ENCODE measurements around the gene DOCK2. TPM values are rescaled to one million over a fixed set of nuclear protein-coding genes. Genes with fewer than 3 reads are reported as not detected.
"Not testable (repeated sequence)": the region's sequence is repeated elsewhere in the genome, so short reads cannot be mapped to it uniquely, and the experiment has no call there.

Gene DOCK2
- total and polyA plus RNA-seq, 2 donors (not counting 1 experiment from before 2014, with no cell fraction given) = 112 to 330 TPM

DNA sequence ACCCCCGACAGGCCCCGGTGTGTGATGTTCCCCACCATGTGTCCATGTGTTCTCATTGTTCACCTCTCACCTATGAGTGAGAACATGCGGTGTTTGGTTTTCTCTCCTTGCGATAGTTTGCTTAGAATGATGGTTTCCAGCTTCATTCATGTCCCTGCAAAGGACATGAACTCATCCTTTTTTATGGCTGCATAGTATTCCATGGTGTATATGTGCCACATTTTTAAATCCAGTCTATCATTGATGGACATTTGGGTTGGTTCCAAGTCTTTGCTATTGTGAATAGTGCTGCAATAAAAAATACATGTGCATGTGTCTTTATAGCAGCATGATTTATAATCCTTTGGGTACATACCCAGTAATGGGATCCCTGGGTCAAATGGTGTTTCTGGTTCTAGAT is 88.6 kb downstream of the DOCK2 start:
- H3K27me3 Mint-ChIP-seq; H3K4me1 Mint-ChIP-seq; H3K27ac Mint-ChIP-seq; H3K9me3 Mint-ChIP-seq (ENCODE audit: insufficient read depth); H3K4me3 ChIP-seq (ENCODE audit: control extremely low read depth in 1 of 5, extremely low read depth in 1 of 5, insufficient read depth in 1 of 5, low read depth in 2 of 5, low read length in 4 of 5); H2AFZ ChIP-seq (ENCODE audit: insufficient read depth, low read depth, low read length, poor library complexity, severe bottlenecking); H3K27ac ChIP-seq (ENCODE audit: low read length in 2 of 2); H3K4me3 Mint-ChIP-seq; H3K4me2 ChIP-seq (replicated peaks; ENCODE audit: low read depth, low read length, poor library complexity, severe bottlenecking); H3K9ac ChIP-seq (ENCODE audit: low read length); CTCF ChIA-PET; H3K9me3 ChIP-seq (ENCODE audit: control extremely low read depth in 1 of 3, control insufficient read depth in 2 of 3, insufficient read depth in 1 of 3, low read length in 2 of 3); DNase-seq; POLR2A ChIA-PET; H3K27me3 ChIP-seq (replicated peaks in 1 of 4; ENCODE audit: control extremely low read depth in 1 of 4, control insufficient read depth in 3 of 4, insufficient read depth in 4 of 4, low read length in 3 of 4); intact Hi-C loops (cut with micrococcal nuclease); H3K4me1 ChIP-seq (ENCODE audit: control insufficient read depth in 2 of 2, insufficient read depth in 2 of 2, low read length in 2 of 2); ATAC-seq (ENCODE audit: low read depth): not testable (repeated sequence)
- peaks cover 44 to 88% of the 10 kb centered on the region in 2 experiments for H3K36me3 ChIP-seq (replicated peaks in 1 of 2; ENCODE audit: control extremely low read depth in 1 of 2, control insufficient read depth in 1 of 2, extremely low read depth in 1 of 2, insufficient read depth in 2 of 2, low read length in 1 of 2)
- whole genome bisulfite sequencing (ENCODE audit: insufficient coverage) = no CpG with 5 or more reads among the region's 4 CpGs
- peaks cover 16% of the 10 kb centered on the region for H4K20me1 ChIP-seq (ENCODE audit: control insufficient read depth, insufficient read depth, low read length, poor library complexity, severe bottlenecking)
- peaks cover 27% of the 10 kb centered on the region for H3K79me2 ChIP-seq (ENCODE audit: control insufficient read depth, insufficient read depth, low read length)

GRCh38 chr5:169728418-169728817 is 91.3 kb downstream of the DOCK2 start:
- TF ChIP-seq, protein P1, sequence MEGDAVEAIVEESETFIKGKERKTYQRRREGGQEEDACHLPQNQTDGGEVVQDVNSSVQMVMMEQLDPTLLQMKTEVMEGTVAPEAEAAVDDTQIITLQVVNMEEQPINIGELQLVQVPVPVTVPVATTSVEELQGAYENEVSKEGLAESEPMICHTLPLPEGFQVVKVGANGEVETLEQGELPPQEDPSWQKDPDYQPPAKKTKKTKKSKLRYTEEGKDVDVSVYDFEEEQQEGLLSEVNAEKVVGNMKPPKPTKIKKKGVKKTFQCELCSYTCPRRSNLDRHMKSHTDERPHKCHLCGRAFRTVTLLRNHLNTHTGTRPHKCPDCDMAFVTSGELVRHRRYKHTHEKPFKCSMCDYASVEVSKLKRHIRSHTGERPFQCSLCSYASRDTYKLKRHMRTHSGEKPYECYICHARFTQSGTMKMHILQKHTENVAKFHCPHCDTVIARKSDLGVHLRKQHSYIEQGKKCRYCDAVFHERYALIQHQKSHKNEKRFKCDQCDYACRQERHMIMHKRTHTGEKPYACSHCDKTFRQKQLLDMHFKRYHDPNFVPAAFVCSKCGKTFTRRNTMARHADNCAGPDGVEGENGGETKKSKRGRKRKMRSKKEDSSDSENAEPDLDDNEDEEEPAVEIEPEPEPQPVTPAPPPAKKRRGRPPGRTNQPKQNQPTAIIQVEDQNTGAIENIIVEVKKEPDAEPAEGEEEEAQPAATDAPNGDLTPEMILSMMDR (IDR thresholded peaks at IDR 0.05) = no peak
- no peak for TF ChIP-seq EZH2 (IDR thresholded peaks at IDR 0.05; ENCODE audit: borderline replicate concordance, insufficient read depth, low read depth, low read length, poor library complexity, severe bottlenecking)
- H3K27ac Mint-ChIP-seq = no peak overlapping the region
- H3K9ac ChIP-seq (ENCODE audit: low read length) = no peak overlapping the region
- ChIA-PET CTCF (no interaction called here), POLR2A (no interaction called here)
- no peak overlapping the region for H2AFZ ChIP-seq (ENCODE audit: insufficient read depth, low read depth, low read length, poor library complexity, severe bottlenecking)
- no peaks in the 10 kb centered on the region for H3K27me3 ChIP-seq (replicated peaks in 1 of 4; ENCODE audit: control extremely low read depth in 1 of 4, control insufficient read depth in 3 of 4, insufficient read depth in 4 of 4, low read length in 3 of 4)
- H3K4me3 Mint-ChIP-seq = no peak overlapping the region
- DNase-seq = no peak
- no peaks in the 10 kb centered on the region for H3K9me3 Mint-ChIP-seq (ENCODE audit: insufficient read depth)
- no peak for ATAC-seq (ENCODE audit: low read depth)
- intact Hi-C loops (cut with micrococcal nuclease) = no loop called here
- H3K27me3 Mint-ChIP-seq = no peaks in the 10 kb centered on the region
- H3K4me2 ChIP-seq (replicated peaks; ENCODE audit: low read depth, low read length, poor library complexity, severe bottlenecking) = no peak overlapping the region
- no peak overlapping the region for H3K27ac ChIP-seq (ENCODE audit: low read length in 2 of 2)
- H3K4me1 Mint-ChIP-seq = peaks cover 6% of the 10 kb centered on the region
- H3K4me1 ChIP-seq (ENCODE audit: control insufficient read depth in 2 of 2, insufficient read depth in 2 of 2, low read length in 2 of 2) = no peaks in the 10 kb centered on the region
- no peaks in the 10 kb centered on the region for H3K9me3 ChIP-seq (ENCODE audit: control extremely low read depth in 1 of 3, control insufficient read depth in 2 of 3, insufficient read depth in 1 of 3, low read length in 2 of 3)
- peaks cover 28 to 82% of the 10 kb centered on the region in 2 experiments for H3K36me3 ChIP-seq (replicated peaks in 1 of 2; ENCODE audit: control extremely low read depth in 1 of 2, control insufficient read depth in 1 of 2, extremely low read depth in 1 of 2, insufficient read depth in 2 of 2, low read length in 1 of 2)
- H3K4me3 ChIP-seq (ENCODE audit: control extremely low read depth in 1 of 5, extremely low read depth in 1 of 5, insufficient read depth in 1 of 5, low read depth in 2 of 5, low read length in 4 of 5) = no peak overlapping the region
- peaks cover 14% of the 10 kb centered on the region for H4K20me1 ChIP-seq (ENCODE audit: control insufficient read depth, insufficient read depth, low read length, poor library complexity, severe bottlenecking)
- H3K79me2 ChIP-seq (ENCODE audit: control insufficient read depth, insufficient read depth, low read length) = peaks cover 34% of the 10 kb centered on the region
- 100% methylated on average over 1 of the region's 1 CpG for WGBS (ENCODE audit: insufficient coverage)
